HEK293 (cell line): ENCODE results near the gene ASTN2.

Experiments used
- CTCF ChIA-PET: fragments of 350-600 bp; formaldehyde crosslinking; extraction: SDS; loops from one replicate; lab custom pipeline; 2021; ENCODE audit warnings: antibody characterized with exemption; lab: Yijun Ruan, JAX
- POLR2A ChIA-PET: fragments of 300-600 bp; formaldehyde crosslinking; extraction: SDS; loops from one replicate; lab custom pipeline; 2020; ENCODE audit warnings: antibody characterized with exemption, inconsistent platforms; lab: Yijun Ruan, JAX
- H3K27ac ChIP-seq: fragments of 200-500 bp; sonication (Bioruptor generic); 2 replicates; pipeline ENCODE4 v1.5.1; 2014; ENCODE audit warnings: low read depth, low read length, control low read depth, inconsistent platforms; ENCODE audit errors: extremely low read depth
- H3K36me3 ChIP-seq, 2 experiments: fragments of 200-500 bp in 1 of 2; sonication (Bioruptor generic) in 1 of 2; 1 replicate in 1 of 2; 2 replicates in 1 of 2; pipeline ENCODE4 v1.5.1; 2014 to 2017; ENCODE audit warnings: inconsistent platforms in 2 of 2, low read length in 2 of 2; ENCODE audit not compliant: control insufficient read depth in 2 of 2, insufficient read depth in 1 of 2
- H3K4me1 ChIP-seq: fragments of 200-500 bp; sonication (Bioruptor generic); 2 replicates; pipeline ENCODE4 v1.5.1; 2014; ENCODE audit warnings: mild to moderate bottlenecking, low read length, inconsistent platforms; ENCODE audit not compliant: control insufficient read depth, insufficient read depth
- H3K4me3 ChIP-seq: 2 replicates; pipeline ENCODE4 v1.5.1; 2011; ENCODE audit warnings: low read depth, mild to moderate bottlenecking, control low read depth, low read length, moderate library complexity
- H3K9me3 ChIP-seq: fragments of 200-500 bp; sonication (Bioruptor generic); 2 replicates; pipeline ENCODE4 v1.5.1; 2014; ENCODE audit warnings: low read depth, low read length, inconsistent platforms; ENCODE audit not compliant: control insufficient read depth, insufficient read depth
- BCL11A ChIP-seq: fragments of 450-650 bp; formaldehyde crosslinking; IDR thresholded peaks from 2 replicates; pipeline ENCODE4 v1.5.1; 2016; ENCODE audit warnings: low read depth, missing biosample characterization, missing genetic modification characterization
- MEIS1 ChIP-seq: sonication (generic); formaldehyde crosslinking; IDR thresholded peaks from 2 replicates; pipeline ENCODE4 v1.8.1; 2022; ENCODE audit warnings: missing genetic modification reagents, mild to moderate bottlenecking, borderline replicate concordance
- MZF1 ChIP-seq: fragments of 450-650 bp; formaldehyde crosslinking; IDR thresholded peaks from 2 replicates; pipeline ENCODE4 v1.5.1; 2017; ENCODE audit warnings: missing biosample characterization, missing genetic modification characterization, borderline replicate concordance
- PRDM1 ChIP-seq: fragments of 450-650 bp; formaldehyde crosslinking; IDR thresholded peaks from 2 replicates; pipeline ENCODE4; 2016; ENCODE audit warnings: missing biosample characterization, missing genetic modification characterization
- SCRT2 ChIP-seq: fragments of 450-650 bp; formaldehyde crosslinking; IDR thresholded peaks from 2 replicates; pipeline ENCODE4 v1.5.1; 2016; ENCODE audit warnings: missing biosample characterization, missing genetic modification characterization
- SP7 ChIP-seq: fragments of 450-650 bp; formaldehyde crosslinking; IDR thresholded peaks from 2 replicates; pipeline ENCODE4 v1.5.1; 2016; ENCODE audit warnings: missing biosample characterization, missing genetic modification characterization
- ZBTB20 ChIP-seq: fragments of 450-650 bp; formaldehyde crosslinking; IDR thresholded peaks from 2 replicates; pipeline ENCODE4 v1.5.1; 2016; ENCODE audit warnings: missing biosample characterization, missing genetic modification characterization
- ZEB2 ChIP-seq: fragments of 450-650 bp; formaldehyde crosslinking; IDR thresholded peaks from 2 replicates; pipeline ENCODE4 v1.5.1; 2016; ENCODE audit warnings: missing biosample characterization, missing genetic modification characterization
- ZNF146 ChIP-seq: fragments of 450-650 bp; formaldehyde crosslinking; IDR thresholded peaks from 2 replicates; pipeline ENCODE4 v1.5.1; 2016; ENCODE audit warnings: missing biosample characterization, missing genetic modification characterization
- ZNF16 ChIP-seq: fragments of 450-650 bp; formaldehyde crosslinking; IDR thresholded peaks from 2 replicates; pipeline ENCODE4 v1.5.1; 2016; ENCODE audit warnings: low read depth, missing biosample characterization, missing genetic modification characterization
- ZNF214 ChIP-seq: fragments of 450-650 bp; formaldehyde crosslinking; IDR thresholded peaks from 2 replicates; pipeline ENCODE4 v1.5.1; 2017; ENCODE audit warnings: missing biosample characterization, mild to moderate bottlenecking, missing genetic modification characterization, borderline replicate concordance
- ZNF292 ChIP-seq: fragments of 450-650 bp; formaldehyde crosslinking; IDR thresholded peaks from 2 replicates; pipeline ENCODE4 v1.5.1; 2016; ENCODE audit warnings: low read depth, missing biosample characterization, missing genetic modification characterization, borderline replicate concordance
- ZNF302 ChIP-seq: fragments of 450-650 bp; formaldehyde crosslinking; IDR thresholded peaks from 2 replicates; pipeline ENCODE4 v1.5.1; 2016; ENCODE audit warnings: missing biosample characterization, missing genetic modification characterization, low read depth
- ZNF335 ChIP-seq: fragments of 450-650 bp; formaldehyde crosslinking; conservative IDR thresholded peaks from 2 replicates; pipeline ENCODE4 v1.5.1; 2016; ENCODE audit warnings: missing biosample characterization, missing genetic modification characterization
- ZNF48 ChIP-seq: fragments of 450-650 bp; formaldehyde crosslinking; IDR thresholded peaks from 2 replicates; pipeline ENCODE4 v1.5.1; 2016; ENCODE audit warnings: missing biosample characterization, missing genetic modification characterization
- ZNF561 ChIP-seq: fragments of 450-650 bp; IDR thresholded peaks from 2 replicates; pipeline ENCODE4 v1.5.1; 2018; ENCODE audit warnings: missing biosample characterization, missing genetic modification characterization, borderline replicate concordance
- ZNF600 ChIP-seq: fragments of 450-650 bp; formaldehyde crosslinking; IDR thresholded peaks from 2 replicates; pipeline ENCODE4 v1.5.1; 2016; ENCODE audit warnings: missing biosample characterization, missing genetic modification characterization
- ZNF670 ChIP-seq: fragments of 450-650 bp; formaldehyde crosslinking; IDR thresholded peaks from 2 replicates; pipeline ENCODE4 v1.5.1; 2016; ENCODE audit warnings: missing biosample characterization, missing genetic modification characterization, low read depth
- ZNF792 ChIP-seq: fragments of 450-650 bp; formaldehyde crosslinking; IDR thresholded peaks from 2 replicates; pipeline ENCODE4 v1.5.1; 2016; ENCODE audit warnings: missing biosample characterization, missing genetic modification characterization
- TF ChIP-seq, protein P1 (sequence below): fragments of 450-650 bp; formaldehyde crosslinking; IDR thresholded peaks from 2 replicates; pipeline ENCODE4 v1.5.1; 2017; ENCODE audit warnings: missing biosample characterization, missing genetic modification characterization
- TF ChIP-seq, protein P2 (sequence below): fragments of 450-650 bp; formaldehyde crosslinking; conservative IDR thresholded peaks from 2 replicates; pipeline ENCODE4 v1.5.1; 2016; ENCODE audit warnings: low read depth, missing biosample characterization, missing genetic modification characterization
- TF ChIP-seq, protein P3 (sequence below): fragments of 450-650 bp; formaldehyde crosslinking; IDR thresholded peaks from 2 replicates; pipeline ENCODE4 v1.5.1; 2016; ENCODE audit warnings: missing biosample characterization, missing genetic modification characterization
- TF ChIP-seq, protein P4 (sequence below): fragments of 450-650 bp; formaldehyde crosslinking; IDR thresholded peaks from 2 replicates; pipeline ENCODE4 v1.5.1; 2017; ENCODE audit warnings: missing biosample characterization, missing genetic modification characterization
- TF ChIP-seq, protein P5 (sequence below): fragments of 450-650 bp; formaldehyde crosslinking; IDR thresholded peaks from 2 replicates; pipeline ENCODE4 v1.5.1; 2016; ENCODE audit warnings: missing biosample characterization, missing genetic modification characterization, borderline replicate concordance

The ASTN2 gene

DNA sequence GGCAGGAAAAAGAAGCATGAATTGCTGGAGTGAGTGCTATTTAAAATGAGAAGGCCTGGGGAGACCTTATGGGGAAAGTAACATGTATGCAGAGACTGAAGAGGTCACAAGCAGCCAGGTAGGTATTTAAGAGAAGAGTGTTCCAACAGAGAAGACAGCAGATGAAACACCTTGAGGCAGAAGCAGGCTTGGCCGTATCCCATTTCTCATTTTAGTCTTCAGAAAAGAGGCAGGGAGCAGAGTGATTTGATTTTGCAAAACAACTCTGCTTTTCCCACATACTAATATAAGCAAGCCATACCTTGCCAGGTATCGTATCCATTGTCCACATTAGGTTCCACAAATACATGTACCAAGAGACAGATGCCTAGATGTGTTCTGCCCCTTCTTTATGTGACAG, 244.3 kb downstream of the ASTN2 start:
- CTCF ChIA-PET = no interaction called here

DNA sequence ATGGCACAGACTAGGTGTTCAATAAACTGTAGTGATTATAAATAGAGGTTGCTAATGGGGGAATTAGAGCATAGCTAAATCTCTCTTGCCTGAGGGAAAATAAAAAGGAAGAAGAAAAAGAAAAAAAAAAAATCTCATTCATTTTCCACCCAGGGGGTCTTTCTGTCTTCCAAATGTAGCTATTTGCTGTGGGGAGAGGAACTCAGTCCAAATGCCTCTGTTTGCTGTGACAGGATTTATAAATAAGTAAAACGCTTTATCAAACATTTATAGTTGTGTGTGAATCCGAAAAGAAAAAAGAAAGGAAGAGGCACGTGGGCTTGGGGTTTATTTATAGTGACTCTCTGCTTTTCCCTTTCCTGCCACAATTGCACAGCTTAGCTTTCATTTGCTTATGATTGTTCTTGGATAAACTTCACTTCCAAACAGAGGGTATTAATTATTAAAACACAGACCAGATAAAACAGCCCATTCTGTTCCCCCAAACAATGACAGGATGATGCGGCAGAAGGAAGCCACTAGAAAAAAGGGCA, 245.7 kb downstream of the ASTN2 start:
- H3K4me3 ChIP-seq = no peak overlapping the region
- ChIA-PET POLR2A (no interaction called here), CTCF (interaction anchor here (0.6 kb wide), 1 partner anchor 9 kb away, joined by 3 read pairs; no protein-coding TSS in a partner anchor)
- H3K27ac ChIP-seq = no peak overlapping the region
- H3K36me3 ChIP-seq = no peaks in the 10 kb centered on the region
- no peaks in the 10 kb centered on the region for H3K4me1 ChIP-seq
- no peaks in the 10 kb centered on the region for H3K9me3 ChIP-seq
- TF ChIP-seq ZNF302 (tag by site-specific recombination) (no peak), ZNF214 (no peak), ZNF670 (no peak), ZNF16 (tag by site-specific recombination) (no peak), ZNF561 (tag by site-specific recombination) (no peak), ZBTB20 (tag by site-specific recombination) (no peak)
- TF ChIP-seq, protein P1, sequence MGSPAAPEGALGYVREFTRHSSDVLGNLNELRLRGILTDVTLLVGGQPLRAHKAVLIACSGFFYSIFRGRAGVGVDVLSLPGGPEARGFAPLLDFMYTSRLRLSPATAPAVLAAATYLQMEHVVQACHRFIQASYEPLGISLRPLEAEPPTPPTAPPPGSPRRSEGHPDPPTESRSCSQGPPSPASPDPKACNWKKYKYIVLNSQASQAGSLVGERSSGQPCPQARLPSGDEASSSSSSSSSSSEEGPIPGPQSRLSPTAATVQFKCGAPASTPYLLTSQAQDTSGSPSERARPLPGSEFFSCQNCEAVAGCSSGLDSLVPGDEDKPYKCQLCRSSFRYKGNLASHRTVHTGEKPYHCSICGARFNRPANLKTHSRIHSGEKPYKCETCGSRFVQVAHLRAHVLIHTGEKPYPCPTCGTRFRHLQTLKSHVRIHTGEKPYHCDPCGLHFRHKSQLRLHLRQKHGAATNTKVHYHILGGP (tag by site-specific recombination) = no peak
- TF ChIP-seq, protein P2, sequence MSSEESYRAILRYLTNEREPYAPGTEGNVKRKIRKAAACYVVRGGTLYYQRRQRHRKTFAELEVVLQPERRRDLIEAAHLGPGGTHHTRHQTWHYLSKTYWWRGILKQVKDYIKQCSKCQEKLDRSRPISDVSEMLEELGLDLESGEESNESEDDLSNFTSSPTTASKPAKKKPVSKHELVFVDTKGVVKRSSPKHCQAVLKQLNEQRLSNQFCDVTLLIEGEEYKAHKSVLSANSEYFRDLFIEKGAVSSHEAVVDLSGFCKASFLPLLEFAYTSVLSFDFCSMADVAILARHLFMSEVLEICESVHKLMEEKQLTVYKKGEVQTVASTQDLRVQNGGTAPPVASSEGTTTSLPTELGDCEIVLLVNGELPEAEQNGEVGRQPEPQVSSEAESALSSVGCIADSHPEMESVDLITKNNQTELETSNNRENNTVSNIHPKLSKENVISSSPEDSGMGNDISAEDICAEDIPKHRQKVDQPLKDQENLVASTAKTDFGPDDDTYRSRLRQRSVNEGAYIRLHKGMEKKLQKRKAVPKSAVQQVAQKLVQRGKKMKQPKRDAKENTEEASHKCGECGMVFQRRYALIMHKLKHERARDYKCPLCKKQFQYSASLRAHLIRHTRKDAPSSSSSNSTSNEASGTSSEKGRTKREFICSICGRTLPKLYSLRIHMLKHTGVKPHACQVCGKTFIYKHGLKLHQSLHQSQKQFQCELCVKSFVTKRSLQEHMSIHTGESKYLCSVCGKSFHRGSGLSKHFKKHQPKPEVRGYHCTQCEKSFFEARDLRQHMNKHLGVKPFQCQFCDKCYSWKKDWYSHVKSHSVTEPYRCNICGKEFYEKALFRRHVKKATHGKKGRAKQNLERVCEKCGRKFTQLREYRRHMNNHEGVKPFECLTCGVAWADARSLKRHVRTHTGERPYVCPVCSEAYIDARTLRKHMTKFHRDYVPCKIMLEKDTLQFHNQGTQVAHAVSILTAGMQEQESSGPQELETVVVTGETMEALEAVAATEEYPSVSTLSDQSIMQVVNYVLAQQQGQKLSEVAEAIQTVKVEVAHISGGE = no peak

More for the DNA sequence above, 244.3 kb downstream of the ASTN2 start:
- POLR2A ChIA-PET = no interaction called here
- TF ChIP-seq SCRT2 (tag by site-specific recombination) (no peak), ZNF600 (tag by site-specific recombination) (no peak), ZNF335 (tag by site-specific recombination) (no peak), PRDM1 (tag by site-specific recombination) (no peak), MEIS1 (CRISPR knock-in tag) (no peak)
- TF ChIP-seq, protein P3, sequence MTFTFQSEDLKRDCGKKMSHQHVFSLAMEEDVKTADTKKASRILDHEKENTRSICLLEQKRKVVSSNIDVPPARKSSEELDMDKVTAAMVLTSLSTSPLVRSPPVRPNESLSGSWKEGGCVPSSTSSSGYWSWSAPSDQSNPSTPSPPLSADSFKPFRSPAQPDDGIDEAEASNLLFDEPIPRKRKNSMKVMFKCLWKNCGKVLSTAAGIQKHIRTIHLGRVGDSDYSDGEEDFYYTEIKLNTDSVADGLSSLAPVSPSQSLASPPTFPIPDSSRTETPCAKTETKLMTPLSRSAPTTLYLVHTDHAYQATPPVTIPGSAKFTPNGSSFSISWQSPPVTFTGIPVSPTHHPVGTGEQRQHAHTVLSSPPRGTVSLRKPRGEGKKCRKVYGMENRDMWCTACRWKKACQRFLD (tag by site-specific recombination) = no peak
- H3K27ac ChIP-seq = no peak overlapping the region
- H3K36me3 ChIP-seq = no peaks in the 10 kb centered on the region
- no peaks in the 10 kb centered on the region for H3K4me1 ChIP-seq
- no peak overlapping the region for H3K4me3 ChIP-seq
- H3K9me3 ChIP-seq = no peaks in the 10 kb centered on the region

DNA sequence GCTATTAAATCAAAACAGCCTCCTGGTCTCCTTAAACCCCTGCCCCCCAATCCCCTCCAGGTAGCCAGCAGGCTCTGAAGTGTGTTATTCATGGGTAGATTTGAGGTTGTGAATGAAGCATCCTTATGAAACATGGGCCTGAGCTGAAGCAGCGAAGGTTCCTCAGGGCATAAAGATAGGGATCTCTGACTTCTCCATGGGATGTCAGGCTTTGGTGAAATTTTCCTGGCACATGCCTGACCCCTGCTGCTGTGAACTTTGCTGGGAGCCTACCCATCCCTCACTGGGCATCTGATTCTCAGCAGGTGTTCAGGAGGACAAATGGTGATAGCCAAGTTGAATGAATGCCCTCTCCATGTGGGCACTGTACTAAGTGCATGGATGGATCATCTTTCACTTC, 250.3 kb downstream of the ASTN2 start:
- no peak overlapping the region for H3K4me3 ChIP-seq
- H3K27ac ChIP-seq = no peak overlapping the region
- H3K4me1 ChIP-seq = no peaks in the 10 kb centered on the region
- no peaks in the 10 kb centered on the region for H3K36me3 ChIP-seq
- no peaks in the 10 kb centered on the region for H3K9me3 ChIP-seq
- CTCF ChIA-PET = interaction anchor here (0.9 kb wide), 1 partner anchor 15 kb away, joined by 3 read pairs; no protein-coding TSS in a partner anchor
- POLR2A ChIA-PET = no interaction called here
- TF ChIP-seq BCL11A = no peak
- TF ChIP-seq ZNF792 (tag by site-specific recombination) = no peak
- TF ChIP-seq ZEB2 (tag by site-specific recombination) = no peak
- TF ChIP-seq, protein P4, sequence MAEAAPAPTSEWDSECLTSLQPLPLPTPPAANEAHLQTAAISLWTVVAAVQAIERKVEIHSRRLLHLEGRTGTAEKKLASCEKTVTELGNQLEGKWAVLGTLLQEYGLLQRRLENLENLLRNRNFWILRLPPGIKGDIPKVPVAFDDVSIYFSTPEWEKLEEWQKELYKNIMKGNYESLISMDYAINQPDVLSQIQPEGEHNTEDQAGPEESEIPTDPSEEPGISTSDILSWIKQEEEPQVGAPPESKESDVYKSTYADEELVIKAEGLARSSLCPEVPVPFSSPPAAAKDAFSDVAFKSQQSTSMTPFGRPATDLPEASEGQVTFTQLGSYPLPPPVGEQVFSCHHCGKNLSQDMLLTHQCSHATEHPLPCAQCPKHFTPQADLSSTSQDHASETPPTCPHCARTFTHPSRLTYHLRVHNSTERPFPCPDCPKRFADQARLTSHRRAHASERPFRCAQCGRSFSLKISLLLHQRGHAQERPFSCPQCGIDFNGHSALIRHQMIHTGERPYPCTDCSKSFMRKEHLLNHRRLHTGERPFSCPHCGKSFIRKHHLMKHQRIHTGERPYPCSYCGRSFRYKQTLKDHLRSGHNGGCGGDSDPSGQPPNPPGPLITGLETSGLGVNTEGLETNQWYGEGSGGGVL (tag by site-specific recombination) = no peak
- TF ChIP-seq, protein P5, sequence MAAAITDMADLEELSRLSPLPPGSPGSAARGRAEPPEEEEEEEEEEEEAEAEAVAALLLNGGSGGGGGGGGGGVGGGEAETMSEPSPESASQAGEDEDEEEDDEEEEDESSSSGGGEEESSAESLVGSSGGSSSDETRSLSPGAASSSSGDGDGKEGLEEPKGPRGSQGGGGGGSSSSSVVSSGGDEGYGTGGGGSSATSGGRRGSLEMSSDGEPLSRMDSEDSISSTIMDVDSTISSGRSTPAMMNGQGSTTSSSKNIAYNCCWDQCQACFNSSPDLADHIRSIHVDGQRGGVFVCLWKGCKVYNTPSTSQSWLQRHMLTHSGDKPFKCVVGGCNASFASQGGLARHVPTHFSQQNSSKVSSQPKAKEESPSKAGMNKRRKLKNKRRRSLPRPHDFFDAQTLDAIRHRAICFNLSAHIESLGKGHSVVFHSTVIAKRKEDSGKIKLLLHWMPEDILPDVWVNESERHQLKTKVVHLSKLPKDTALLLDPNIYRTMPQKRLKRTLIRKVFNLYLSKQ = no peak
- no peak for TF ChIP-seq MZF1 (tag by site-specific recombination)
- no peak for TF ChIP-seq ZNF48 (tag by site-specific recombination)
- TF ChIP-seq ZNF146 (tag by site-specific recombination) = no peak
- TF ChIP-seq ZNF292 (tag by site-specific recombination) = no peak
- no peak for TF ChIP-seq SP7 (tag by site-specific recombination)
